Natural killer cell (primary cell): ENCODE measurements around the gene TICRR. TPM values are rescaled to one million over a fixed set of nuclear protein-coding genes. Genes with fewer than 3 reads are reported as not detected.

ENCODE experiments used
- ATAC-seq, 3 donors: fragments of 150-1000 bp in 2 of 3; fragments of 200-7000 bp in 1 of 3; cut with Tn5 transposase; 1 replicate in 1 of 3; 2 replicates in 2 of 3; pipeline ENCODE4 v1.10.0; 2021; ENCODE audit warnings: mild to moderate bottlenecking in 2 of 3, moderate library complexity in 2 of 3
- DNase-seq, 2 donors: peaks; one replicate each; pipeline versions ENCODE4 v3.0.0 to v3.0.0-alpha.2; 2013 to 2021; ENCODE audit warnings: mixed read lengths in 1 of 2
- H3K27ac ChIP-seq: one replicate; pipeline ENCODE4 v1.5.1; 2013; ENCODE audit warnings: mild to moderate bottlenecking, low read length
- H3K27me3 ChIP-seq: one replicate; pipeline ENCODE4 v1.6.1; 2013; ENCODE audit warnings: low read length; ENCODE audit not compliant: control insufficient read depth, insufficient read depth
- H3K36me3 ChIP-seq: one replicate; pipeline ENCODE4 v1.6.1; 2013; ENCODE audit warnings: low read length; ENCODE audit not compliant: control insufficient read depth, insufficient read depth
- H3K4me1 ChIP-seq: one replicate; pipeline ENCODE4 v1.6.1; 2013; ENCODE audit warnings: low read length; ENCODE audit not compliant: control insufficient read depth, insufficient read depth
- H3K4me3 ChIP-seq: one replicate; pipeline ENCODE4 v1.5.1; 2013; ENCODE audit warnings: low read length
- H3K9me3 ChIP-seq: one replicate; pipeline ENCODE4 v1.6.1; 2013; ENCODE audit warnings: low read length; ENCODE audit not compliant: control insufficient read depth, insufficient read depth
- H3K27ac Mint-ChIP-seq, 2 donors: one replicate each; pipeline ENCODE4 v1.8.0; 2022; ENCODE audit warnings: mild to moderate bottlenecking in 2 of 2, mixed read lengths in 2 of 2, moderate library complexity in 1 of 2
- H3K27me3 Mint-ChIP-seq, 2 donors: one replicate each; pipeline ENCODE4 v1.8.0; 2022; ENCODE audit warnings: low read depth in 2 of 2, mixed read lengths in 2 of 2
- H3K36me3 Mint-ChIP-seq: one replicate; pipeline ENCODE4 v1.8.0; 2022; ENCODE audit warnings: mixed read lengths
- H3K4me1 Mint-ChIP-seq, 2 donors: one replicate each; pipeline ENCODE4 v1.8.0; 2022; ENCODE audit warnings: mixed read lengths in 2 of 2
- H3K4me3 Mint-ChIP-seq: one replicate; pipeline ENCODE4 v1.8.0; 2022; ENCODE audit warnings: mild to moderate bottlenecking, moderate library complexity, mixed read lengths
- H3K9me3 Mint-ChIP-seq, 2 donors: one replicate each; pipeline ENCODE4 v1.8.0; 2022; ENCODE audit warnings: mixed read lengths in 2 of 2
- CTCF ChIP-seq: fragments of 200-600 bp; IDR thresholded peaks from one replicate; pipeline ENCODE4 v1.8.0; 2022; ENCODE audit warnings: antibody characterized with exemption
- WGBS: methylation state at CpG from one replicate; pipeline ENCODE4 v1.1.7; 2013; ENCODE audit warnings: missing lambda C conversion rate; ENCODE audit not compliant: insufficient coverage; 5-methylcytosine and 5-hydroxymethylcytosine counted together
- intact Hi-C: fragments of 100-400 bp; cut with micrococcal nuclease; formaldehyde crosslinking; loops from one replicate; pipeline ENCODE4 v1.14.2; 2022
- total RNA-seq, 4 donors: library from RNA; stranded (reverse); fragments of 120-200 nt in 1 of 4; gene quantifications; one replicate each; pipeline versions ENCODE4 v1.2.3 to v1.2.4, GENCODE V29; 2013 to 2022

Gene TICRR
- total RNA-seq, 3 donors from 2014 or later (not counting 1 experiment from before 2014, with no cell fraction given), result 0.13 to 0.59 (median 0.14) TPM

GRCh38 chr15:89645680-89646079, 70.4 kb downstream of the TICRR start:
- intact Hi-C loops, result no loop called here
- no peaks in the 10 kb centered on the region for H3K36me3 Mint-ChIP-seq
- 90% methylated on average over 8 of the region's 8 CpGs for WGBS
- no peaks in the 10 kb centered on the region for H3K9me3 Mint-ChIP-seq
- peaks cover 0 to 3% of the 10 kb centered on the region in 2 donors for H3K27me3 Mint-ChIP-seq
- peaks cover 5% of the 10 kb centered on the region in 2 donors for H3K4me1 Mint-ChIP-seq
- H3K27ac Mint-ChIP-seq, result no peak overlapping the region
- no peak overlapping the region for H3K4me3 ChIP-seq
- no peaks in the 10 kb centered on the region for H3K36me3 ChIP-seq
- no peak overlapping the region for H3K4me3 Mint-ChIP-seq
- H3K27me3 ChIP-seq, result no peaks in the 10 kb centered on the region
- ATAC-seq, result no peak
- TF ChIP-seq CTCF, result no peak
- H3K9me3 ChIP-seq, result no peaks in the 10 kb centered on the region
- no peak overlapping the region for H3K27ac ChIP-seq
- no peak for DNase-seq
- H3K4me1 ChIP-seq, result peaks cover 9% of the 10 kb centered on the region

- Histone ChIP-seq H3K27ac (no peak overlapping the region), H3K9me3 (no peaks in the 10 kb centered on the region), H3K4me1 (peaks cover 9% of the 10 kb centered on the region), H3K4me3 (no peak overlapping the region), H3K36me3 (no peaks in the 10 kb centered on the region), H3K27me3 (no peaks in the 10 kb centered on the region)
- Mint-ChIP-seq H3K4me3 (no peak overlapping the region), H3K27me3 (peaks cover 0 to 3% of the 10 kb centered on the region in 2 donors), H3K9me3 (no peaks in the 10 kb centered on the region), H3K27ac (no peak overlapping the region), H3K4me1 (peaks cover 0 to 5% of the 10 kb centered on the region in 2 donors), H3K36me3 (no peaks in the 10 kb centered on the region)
- DNase-seq (no peak), ATAC-seq (peak in 1 of 3 donors; percentile 12)
- intact Hi-C loops, result no loop called here
- 90% methylated on average over 22 of the region's 22 CpGs for WGBS
- no peak for TF ChIP-seq CTCF
These were observed 71.3 kb downstream of the TICRR start for GRCh38 chr15:89646416-89647141.

- peak; percentile 64 for TF ChIP-seq CTCF
- Mint-ChIP-seq H3K36me3 (no peaks in the 10 kb centered on the region), H3K9me3 (no peaks in the 10 kb centered on the region), H3K4me3 (no peak overlapping the region), H3K4me1 (peaks cover 0 to 5% of the 10 kb centered on the region in 2 donors), H3K27me3 (peaks cover 0 to 3% of the 10 kb centered on the region in 2 donors), H3K27ac (no peak overlapping the region)
- intact Hi-C loops, result no loop called here
- no peaks in the 10 kb centered on the region for H3K27me3 ChIP-seq
- no peak overlapping the region for H3K27ac ChIP-seq
- WGBS, result 65% methylated on average over 25 of the region's 25 CpGs
- H3K9me3 ChIP-seq, result no peaks in the 10 kb centered on the region
- no peak overlapping the region for H3K4me3 ChIP-seq
- ATAC-seq (peak; percentile 63 to 84 (median 70)), DNase-seq (peak; percentile 64 to 68)
- no peaks in the 10 kb centered on the region for H3K36me3 ChIP-seq
- H3K4me1 ChIP-seq, result peaks cover 5% of the 10 kb centered on the region
These were observed 72.1 kb downstream of the TICRR start for GRCh38 chr15:89647191-89647851.
